ENCODE data around the gene ZRANB3. TPM values are rescaled to one million over a fixed set of nuclear protein-coding genes. Genes with fewer than 3 reads are reported as not detected.

Gene ZRANB3
- total and polyA plus RNA-seq, 2 experiments from 2014 or later: 5.7 to 6.4 TPM

GRCh38 chr2:135164431-135164830, 366.6 kb downstream of the ZRANB3 start:
- peaks cover 13% of the 10 kb centered on the region for H3K4me1 ChIP-seq (ENCODE audit: insufficient read depth)

GRCh38 chr2:135163901-135164300, 367.1 kb downstream of the ZRANB3 start:
- peak overlapping the region; percentile 86 for H3K27ac ChIP-seq
- H3K79me2 ChIP-seq (ENCODE audit: insufficient read depth): 0 out of 2 replicates have a peak, but pooled peaks cover 4% of the 10 kb centered on the region
- no peaks in the 10 kb centered on the region for H3K27me3 ChIP-seq (replicated peaks; ENCODE audit: insufficient read depth)
- in situ Hi-C loops (cut with MboI): no loop called here
- H3K9me2 ChIP-seq (ENCODE audit: insufficient read depth): no peaks in the 10 kb centered on the region
- H2AFZ ChIP-seq: no peak overlapping the region
- H3K9ac ChIP-seq: no peak overlapping the region
- no peak overlapping the region for H3K4me3 ChIP-seq
- no peak for TF ChIP-seq EZH2 (IDR thresholded peaks at IDR 0.05; ENCODE audit: insufficient read depth, poor library complexity, severe bottlenecking)
- TF ChIP-seq EZH2phosphoT487 (IDR thresholded peaks at IDR 0.05; ENCODE audit: insufficient read depth, low read depth): no peak
- DNase-seq: no peak
- H3K4me1 ChIP-seq (ENCODE audit: insufficient read depth): peaks cover 13% of the 10 kb centered on the region
- no peak overlapping the region for H3K4me2 ChIP-seq (ENCODE audit: unreplicated experiment)
- peaks cover 38% of the 10 kb centered on the region for H3F3A ChIP-seq (ENCODE audit: insufficient read depth)
- no peaks in the 10 kb centered on the region for H3K9me3 ChIP-seq (ENCODE audit: low read depth)
- peaks cover 35% of the 10 kb centered on the region for H3K36me3 ChIP-seq (ENCODE audit: low read depth)
- no peaks in the 10 kb centered on the region for H4K20me1 ChIP-seq (ENCODE audit: insufficient read depth)
- WGBS, 2 experiments (ENCODE audit: low coverage in 1 of 2, low lambda C conversion rate in 2 of 2, missing lambda C conversion rate in 2 of 2): 81 to 87% methylated on average over 5 of the region's 5 CpGs

More at GRCh38 chr2:135164431-135164830, 366.6 kb downstream of the ZRANB3 start:
- in situ Hi-C loops (cut with MboI): no loop called here
- no peaks in the 10 kb centered on the region for H3K9me3 ChIP-seq (ENCODE audit: low read depth)
- H4K20me1 ChIP-seq (ENCODE audit: insufficient read depth): 0 out of 2 replicates have a peak, but pooled peaks cover 3% of the 10 kb centered on the region
- H3K79me2 ChIP-seq (ENCODE audit: insufficient read depth): no peaks in the 10 kb centered on the region
- peak overlapping the region; percentile 57 for H3K9ac ChIP-seq
- H3K9me2 ChIP-seq (ENCODE audit: insufficient read depth): no peaks in the 10 kb centered on the region
- DNase-seq: peak; percentile 95
- H3F3A ChIP-seq (ENCODE audit: insufficient read depth): peaks cover 38% of the 10 kb centered on the region
- no peak overlapping the region for H2AFZ ChIP-seq
- TF ChIP-seq EZH2 (IDR thresholded peaks at IDR 0.05; ENCODE audit: insufficient read depth, poor library complexity, severe bottlenecking) (no peak), EZH2phosphoT487 (IDR thresholded peaks at IDR 0.05; ENCODE audit: insufficient read depth, low read depth) (no peak)
- H3K36me3 ChIP-seq (ENCODE audit: low read depth): peaks cover 40% of the 10 kb centered on the region
- peak overlapping the region; percentile 30 for H3K4me2 ChIP-seq (ENCODE audit: unreplicated experiment)
- no peak overlapping the region for H3K4me3 ChIP-seq
- peak overlapping the region; percentile 86 for H3K27ac ChIP-seq
- no peaks in the 10 kb centered on the region for H3K27me3 ChIP-seq (replicated peaks; ENCODE audit: insufficient read depth)
- WGBS, 2 experiments (ENCODE audit: low coverage in 1 of 2, low lambda C conversion rate in 2 of 2, missing lambda C conversion rate in 2 of 2): 12 to 13% methylated on average over 3 of the region's 3 CpGs

GRCh38 chr2:135163306-135163705, 367.7 kb downstream of the ZRANB3 start:
- H3K9me2 ChIP-seq (ENCODE audit: insufficient read depth): no peaks in the 10 kb centered on the region
- no peak overlapping the region for H3K4me3 ChIP-seq
- no peak for TF ChIP-seq EZH2phosphoT487 (IDR thresholded peaks at IDR 0.05; ENCODE audit: insufficient read depth, low read depth)
- no peak for TF ChIP-seq EZH2 (IDR thresholded peaks at IDR 0.05; ENCODE audit: insufficient read depth, poor library complexity, severe bottlenecking)
- H3K36me3 ChIP-seq (ENCODE audit: low read depth): peaks cover 35% of the 10 kb centered on the region; the same call in 1 of the 2 replicates
- H3K9me3 ChIP-seq (ENCODE audit: low read depth): no peaks in the 10 kb centered on the region
- in situ Hi-C loops (cut with MboI): no loop called here
- H3K9ac ChIP-seq: no peak overlapping the region
- DNase-seq: no peak
- WGBS, 2 experiments (ENCODE audit: low coverage in 1 of 2, low lambda C conversion rate in 2 of 2, missing lambda C conversion rate in 2 of 2): 96 to 98% methylated on average over 2 of the region's 2 CpGs
- H3K27me3 ChIP-seq (replicated peaks; ENCODE audit: insufficient read depth): no peaks in the 10 kb centered on the region
- no peak overlapping the region for H3K4me2 ChIP-seq (ENCODE audit: unreplicated experiment)
- H3K4me1 ChIP-seq (ENCODE audit: insufficient read depth): peaks cover 13% of the 10 kb centered on the region
- no peak overlapping the region for H3K27ac ChIP-seq
- no peaks in the 10 kb centered on the region for H4K20me1 ChIP-seq (ENCODE audit: insufficient read depth)
- H2AFZ ChIP-seq: no peak overlapping the region
- peaks cover 38% of the 10 kb centered on the region for H3F3A ChIP-seq (ENCODE audit: insufficient read depth)
- 0 out of 2 replicates have a peak, but pooled peaks cover 4% of the 10 kb centered on the region for H3K79me2 ChIP-seq (ENCODE audit: insufficient read depth)

GRCh38 chr2:135162786-135163185, 368.2 kb downstream of the ZRANB3 start:
- H3K36me3 ChIP-seq (ENCODE audit: low read depth): peaks cover 36% of the 10 kb centered on the region; the same call in 1 of the 2 replicates
- in situ Hi-C loops (cut with MboI): no loop called here
- no peaks in the 10 kb centered on the region for H3K9me3 ChIP-seq (ENCODE audit: low read depth)
- H3K4me2 ChIP-seq (ENCODE audit: unreplicated experiment): no peak overlapping the region
- H3K79me2 ChIP-seq (ENCODE audit: insufficient read depth): 0 out of 2 replicates have a peak, but pooled peaks cover 4% of the 10 kb centered on the region
- H2AFZ ChIP-seq: no peak overlapping the region
- H3K9ac ChIP-seq: no peak overlapping the region
- no peaks in the 10 kb centered on the region for H4K20me1 ChIP-seq (ENCODE audit: insufficient read depth)
- H3K4me1 ChIP-seq (ENCODE audit: insufficient read depth): peaks cover 13% of the 10 kb centered on the region
- no peaks in the 10 kb centered on the region for H3K27me3 ChIP-seq (replicated peaks; ENCODE audit: insufficient read depth)
- TF ChIP-seq EZH2 (IDR thresholded peaks at IDR 0.05; ENCODE audit: insufficient read depth, poor library complexity, severe bottlenecking) (no peak), EZH2phosphoT487 (IDR thresholded peaks at IDR 0.05; ENCODE audit: insufficient read depth, low read depth) (no peak)
- H3F3A ChIP-seq (ENCODE audit: insufficient read depth): peaks cover 38% of the 10 kb centered on the region
- H3K27ac ChIP-seq: no peak overlapping the region
- 76 to 80% methylated on average over 4 of the region's 4 CpGs for WGBS, 2 experiments (ENCODE audit: low coverage in 1 of 2, low lambda C conversion rate in 2 of 2, missing lambda C conversion rate in 2 of 2)
- no peak for DNase-seq
- H3K9me2 ChIP-seq (ENCODE audit: insufficient read depth): no peaks in the 10 kb centered on the region
- H3K4me3 ChIP-seq: no peak overlapping the region

All from GM23248 (cell line).